OCI-LY1 (cell line): Measurements from ENCODE around the gene COL9A2.

Experiments used
- H2AFZ ChIP-seq: fragments of 200-600 bp; sonication (generic), shearing (Covaris generic); 2 replicates; pipeline ENCODE4 v1.6.0; 2014; ENCODE audit warnings: antibody characterized with exemption, mild to moderate bottlenecking, low read length
- H3F3A ChIP-seq: fragments of 200-600 bp; sonication (generic), shearing (Covaris generic); 2 replicates; pipeline ENCODE4 v1.6.0; 2014; ENCODE audit warnings: mild to moderate bottlenecking, antibody characterized with exemption, low read length, moderate library complexity; ENCODE audit not compliant: insufficient read depth
- H3K27ac ChIP-seq: fragments of 200-600 bp; sonication (generic); 2 replicates; pipeline ENCODE4 v1.5.1; 2014; ENCODE audit warnings: low read length, mixed run types, mild to moderate bottlenecking, low read depth; ENCODE audit not compliant: poor library complexity, severe bottlenecking
- H3K27me3 ChIP-seq: fragments of 200-600 bp; sonication (generic); 2 replicates; pipeline ENCODE4 v1.6.0; 2014; ENCODE audit warnings: antibody characterized with exemption, mild to moderate bottlenecking, low read length, moderate library complexity; ENCODE audit not compliant: insufficient read depth
- H3K36me3 ChIP-seq: fragments of 200-600 bp; sonication (generic); 2 replicates; pipeline ENCODE4 v1.6.1; 2014; ENCODE audit warnings: mild to moderate bottlenecking, antibody characterized with exemption, low read length, moderate library complexity, mixed read lengths; ENCODE audit not compliant: insufficient read depth
- H3K4me1 ChIP-seq: fragments of 200-600 bp; sonication (generic); 2 replicates; pipeline ENCODE4 v1.5.1; 2014; ENCODE audit warnings: mild to moderate bottlenecking, low read length, moderate library complexity; ENCODE audit not compliant: insufficient read depth, severe bottlenecking
- H3K4me2 ChIP-seq: fragments of 200-600 bp; sonication (generic), shearing (Covaris generic); 2 replicates; pipeline ENCODE4 v1.6.1; 2014; ENCODE audit warnings: low read length
- H3K4me3 ChIP-seq: fragments of 200-600 bp; sonication (generic); 2 replicates; pipeline ENCODE4 v1.5.1; 2014; ENCODE audit warnings: low read length, low read depth, mild to moderate bottlenecking, mixed read lengths; ENCODE audit not compliant: poor library complexity, severe bottlenecking
- H3K79me2 ChIP-seq: fragments of 200-600 bp; shearing (Covaris generic); 2 replicates; pipeline ENCODE4 v1.6.1; 2016; ENCODE audit warnings: mixed run types, low read length, mixed read lengths; ENCODE audit not compliant: insufficient read depth
- H3K9ac ChIP-seq: fragments of 200-600 bp; sonication (generic), shearing (Covaris generic); 2 replicates; pipeline ENCODE4 v1.6.1; 2014; ENCODE audit warnings: mild to moderate bottlenecking, low read length, mixed read lengths
- H3K9me2 ChIP-seq: fragments of 200-600 bp; sonication (generic), shearing (Covaris generic); 2 replicates; pipeline ENCODE4 v1.6.1; 2014; ENCODE audit warnings: low read depth, mild to moderate bottlenecking, low read length, mixed read lengths
- H3K9me3 ChIP-seq: fragments of 200-600 bp; shearing (Covaris generic); 2 replicates; pipeline ENCODE4 v1.6.1; 2014; ENCODE audit warnings: low read length, mixed read lengths
- H4K20me1 ChIP-seq: fragments of 200-600 bp; sonication (generic), shearing (Covaris generic); 2 replicates; pipeline ENCODE4 v1.6.0; 2016; ENCODE audit warnings: mild to moderate bottlenecking, low read length; ENCODE audit not compliant: insufficient read depth
- EZH2 ChIP-seq: fragments of 200-600 bp; sonication (generic), shearing (Covaris generic); IDR thresholded peaks from 2 replicates; pipeline ENCODE4 v1.8.0; 2017; ENCODE audit warnings: borderline replicate concordance, mixed run types, mild to moderate bottlenecking, antibody characterized with exemption, low read length, moderate library complexity, mixed read lengths
- TF ChIP-seq, protein P1 (sequence below): fragments of 200-600 bp; sonication (generic), shearing (Covaris generic); IDR thresholded peaks from 2 replicates; pipeline ENCODE4 v1.5.1; 2017; ENCODE audit warnings: mild to moderate bottlenecking, antibody characterized with exemption, low read length, moderate library complexity, mixed read lengths

COL9A2 gene

DNA sequence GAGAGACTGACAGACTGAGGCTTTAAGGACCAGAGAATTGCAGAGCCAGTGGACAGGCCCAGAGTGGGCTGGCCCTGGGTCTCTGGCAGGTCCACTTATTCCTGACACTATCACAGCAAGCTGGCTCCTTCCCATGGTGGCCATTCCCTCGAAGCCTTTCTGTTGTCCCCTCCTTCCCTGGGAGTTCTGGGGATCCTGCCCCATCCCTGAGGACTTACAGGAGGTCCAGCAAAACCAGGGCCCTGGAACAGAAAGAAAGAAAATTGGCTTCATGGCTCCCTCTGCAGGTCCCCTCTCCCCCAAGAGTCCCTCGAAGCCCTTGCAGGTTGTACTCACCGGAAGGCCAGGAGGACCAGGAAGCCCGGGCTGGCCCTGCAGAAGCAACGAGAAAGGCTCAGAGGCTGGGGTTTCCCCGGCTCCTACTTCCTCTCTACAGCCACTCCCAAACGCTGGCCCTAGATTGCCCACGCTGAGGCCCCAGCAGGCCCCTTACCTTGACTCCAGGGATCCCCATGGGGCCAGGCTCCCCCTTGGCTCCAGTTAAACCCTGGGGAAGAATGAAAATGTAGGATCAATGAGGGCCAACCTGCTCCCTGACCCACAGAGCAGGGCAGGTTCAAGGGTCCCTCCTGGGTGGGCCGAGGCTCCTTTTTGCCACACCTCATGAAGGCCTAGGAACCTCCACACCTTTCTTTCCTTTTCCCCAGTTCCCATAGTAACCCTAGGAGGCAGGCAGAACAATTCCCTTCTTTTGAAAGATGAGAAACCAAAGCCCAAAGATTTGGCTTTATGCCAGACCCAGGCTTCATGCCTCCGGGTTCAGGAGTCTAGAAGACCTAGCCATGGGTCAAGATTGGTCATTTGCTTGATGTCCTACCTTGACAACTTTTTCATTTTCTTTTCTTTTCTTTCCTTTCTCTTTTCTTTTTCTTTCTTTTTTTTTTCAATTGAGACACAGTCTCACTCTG lies 4.6 kb downstream of the COL9A2 start:
- no peaks in the 10 kb centered on the region for H3F3A ChIP-seq
- H3K4me3 ChIP-seq, result no peak overlapping the region
- no peaks in the 10 kb centered on the region for H3K9me3 ChIP-seq
- H4K20me1 ChIP-seq, result no peaks in the 10 kb centered on the region
- no peak overlapping the region for H3K4me2 ChIP-seq
- H3K27me3 ChIP-seq, result no peaks in the 10 kb centered on the region
- H2AFZ ChIP-seq, result no peak overlapping the region
- no peaks in the 10 kb centered on the region for H3K36me3 ChIP-seq
- H3K9me2 ChIP-seq, result no peaks in the 10 kb centered on the region
- H3K27ac ChIP-seq, result no peak overlapping the region
- TF ChIP-seq, protein P1, sequence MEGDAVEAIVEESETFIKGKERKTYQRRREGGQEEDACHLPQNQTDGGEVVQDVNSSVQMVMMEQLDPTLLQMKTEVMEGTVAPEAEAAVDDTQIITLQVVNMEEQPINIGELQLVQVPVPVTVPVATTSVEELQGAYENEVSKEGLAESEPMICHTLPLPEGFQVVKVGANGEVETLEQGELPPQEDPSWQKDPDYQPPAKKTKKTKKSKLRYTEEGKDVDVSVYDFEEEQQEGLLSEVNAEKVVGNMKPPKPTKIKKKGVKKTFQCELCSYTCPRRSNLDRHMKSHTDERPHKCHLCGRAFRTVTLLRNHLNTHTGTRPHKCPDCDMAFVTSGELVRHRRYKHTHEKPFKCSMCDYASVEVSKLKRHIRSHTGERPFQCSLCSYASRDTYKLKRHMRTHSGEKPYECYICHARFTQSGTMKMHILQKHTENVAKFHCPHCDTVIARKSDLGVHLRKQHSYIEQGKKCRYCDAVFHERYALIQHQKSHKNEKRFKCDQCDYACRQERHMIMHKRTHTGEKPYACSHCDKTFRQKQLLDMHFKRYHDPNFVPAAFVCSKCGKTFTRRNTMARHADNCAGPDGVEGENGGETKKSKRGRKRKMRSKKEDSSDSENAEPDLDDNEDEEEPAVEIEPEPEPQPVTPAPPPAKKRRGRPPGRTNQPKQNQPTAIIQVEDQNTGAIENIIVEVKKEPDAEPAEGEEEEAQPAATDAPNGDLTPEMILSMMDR, result no peak
- no peak for TF ChIP-seq EZH2
- no peak overlapping the region for H3K9ac ChIP-seq
- no peaks in the 10 kb centered on the region for H3K79me2 ChIP-seq
- peaks cover 46% of the 10 kb centered on the region for H3K4me1 ChIP-seq

DNA sequence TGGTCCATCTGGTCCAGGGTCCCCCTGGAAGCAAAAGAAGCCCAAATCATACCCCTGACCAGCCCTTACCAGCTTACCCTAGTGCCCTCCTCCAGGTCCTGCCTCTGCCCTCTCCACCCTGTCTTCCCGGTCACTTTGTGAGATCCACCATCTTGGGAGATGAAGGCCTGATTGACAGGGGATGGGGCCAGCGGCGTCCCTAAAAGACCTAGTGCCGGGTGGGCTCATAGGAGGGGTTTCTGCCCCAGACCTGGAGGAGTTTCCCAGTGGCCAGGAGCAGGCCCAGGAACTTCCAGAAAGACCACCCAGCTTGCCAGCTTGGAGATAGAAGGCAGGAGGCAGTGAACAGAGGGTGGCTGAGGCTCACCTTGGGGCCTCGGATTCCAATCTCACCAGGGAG lies 5.4 kb downstream of the COL9A2 start:
- Histone ChIP-seq H4K20me1 (no peaks in the 10 kb centered on the region), H3K9me3 (no peaks in the 10 kb centered on the region), H3K4me3 (no peak overlapping the region), H3K36me3 (no peaks in the 10 kb centered on the region), H3K4me2 (no peak overlapping the region), H2AFZ (no peak overlapping the region), H3K27me3 (no peaks in the 10 kb centered on the region), H3K27ac (no peak overlapping the region), H3K9ac (no peak overlapping the region), H3K79me2 (no peaks in the 10 kb centered on the region), H3K9me2 (no peaks in the 10 kb centered on the region), H3F3A (no peaks in the 10 kb centered on the region), H3K4me1 (peaks cover 40% of the 10 kb centered on the region)
- TF ChIP-seq EZH2, result no peak
- TF ChIP-seq, protein P1, result no peak

DNA sequence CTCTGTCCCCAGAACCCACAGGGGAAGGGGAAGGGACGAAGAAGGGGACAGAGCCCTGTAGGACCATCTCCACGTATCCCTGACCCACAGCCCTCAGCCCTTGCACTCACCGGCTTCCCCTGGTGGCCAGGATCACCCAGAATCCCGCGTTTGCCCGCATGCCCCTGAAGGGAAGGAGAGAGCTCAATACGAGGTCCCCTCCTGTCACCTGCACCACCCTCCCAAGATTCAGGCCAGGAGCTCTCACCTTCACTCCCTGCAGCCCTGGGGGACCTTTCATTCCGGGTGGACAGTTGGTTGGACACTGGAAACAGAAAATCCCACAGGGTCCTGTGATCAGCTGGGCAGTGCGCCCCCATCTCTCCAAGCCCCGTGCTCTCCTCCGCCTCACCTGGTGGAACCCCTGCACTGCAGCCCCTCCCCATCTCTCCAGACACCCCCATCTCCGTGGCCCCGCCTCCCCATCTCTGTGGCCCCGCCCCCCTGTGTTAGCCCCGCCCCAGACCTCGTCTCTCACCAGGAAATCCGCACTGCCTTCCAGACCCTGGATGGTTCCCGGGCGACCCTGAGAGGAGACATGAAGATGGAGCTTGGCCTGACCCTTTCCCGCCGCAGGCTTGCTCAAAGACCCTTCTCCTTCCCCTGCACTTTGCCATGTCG lies 6.0 kb downstream of the COL9A2 start:
- Histone ChIP-seq H3K4me3 (no peak overlapping the region), H3K9me3 (no peaks in the 10 kb centered on the region), H2AFZ (no peak overlapping the region), H3K9ac (no peak overlapping the region), H3K79me2 (no peaks in the 10 kb centered on the region), H3K4me2 (no peak overlapping the region), H3K4me1 (peaks cover 34% of the 10 kb centered on the region), H4K20me1 (no peaks in the 10 kb centered on the region), H3F3A (no peaks in the 10 kb centered on the region), H3K27ac (no peak overlapping the region), H3K36me3 (no peaks in the 10 kb centered on the region), H3K27me3 (no peaks in the 10 kb centered on the region), H3K9me2 (no peaks in the 10 kb centered on the region)
- no peak for TF ChIP-seq EZH2
- TF ChIP-seq, protein P1, result no peak
